H1 (cell line): ENCODE measurements around the gene COL6A5. TPM values are rescaled to one million over a fixed set of nuclear protein-coding genes. Genes with fewer than 3 reads are reported as not detected.

Experiments
- CHD7 ChIP-seq: fragments of 300-600 bp; sonication (generic); IDR thresholded peaks from 2 replicates; pipeline ENCODE4 v1.7.1; 2012; ENCODE audit warnings: low read length, moderate library complexity, mild to moderate bottlenecking, inconsistent platforms; ENCODE audit not compliant: insufficient replicate concordance
- JUN ChIP-seq: IDR thresholded peaks from 2 replicates; pipeline ENCODE4 v1.6.1; 2011; ENCODE audit warnings: low read depth, mild to moderate bottlenecking, improper control_type of control experiment, low read length
- polyA plus RNA-seq, 7 experiments: library from polyadenylated mRNA; depleted of rRNA in 3 of 7; stranded (reverse) in 5 of 7; unstranded in 2 of 7; fragments of >200 nt in 5 of 7; fragments of 200-250 nt in 2 of 7; gene quantifications; 1 replicate in 5 of 7; 2 replicates in 1 of 7; 4 replicates in 1 of 7; pipeline versions ENCODE4 v1.2.1 to v1.2.3, GENCODE V29; 2011 to 2013; ENCODE audit warnings: missing spikeins in 2 of 7, mixed read lengths in 2 of 7
- total RNA-seq: library from RNA; stranded (reverse); fragmentation: NEBNext Ultra II Directional; extraction: Animal tissue kit (Norgen Biotek cat#: 25700); gene quantifications from 2 replicates; pipeline ENCODE4 v1.2.1, GENCODE V29; 2021

COL6A5 gene
- total and polyA plus RNA-seq, 2 of the 8 experiments (the other 6 are each of a cell fraction or from before 2014, with no cell fraction given): 0.05 to 0.06 TPM

- TF ChIP-seq CHD7 (no peak), JUN (no peak)
Observed at GRCh38 chr3:130515755-130516154, 170.3 kb downstream of the COL6A5 start (continued).
